Tibial artery (tissue), 4 donors: ENCODE data around the gene ZBTB24.

Experiments used
- DNase-seq, 2 donors: peaks; one replicate each; pipeline ENCODE4 v3.0.0-alpha.2; 2019
- H3K27ac ChIP-seq, 2 donors: fragments of 200-600 bp; sonication (generic) in 1 of 2; 1 replicate in 1 of 2; 2 replicates in 1 of 2; pipeline ENCODE4 v1.5.1; 2018 to 2019; ENCODE audit warnings: mild to moderate bottlenecking in 1 of 2
- H3K27me3 ChIP-seq, 2 donors: fragments of 200-600 bp; sonication (generic) in 1 of 2; one replicate each; pipeline versions ENCODE4 v1.5.1 to v1.6.0; 2016 to 2019
- H3K36me3 ChIP-seq, 3 donors: fragments of 200-600 bp; sonication (generic) in 2 of 3; one replicate each; pipeline ENCODE4 v1.5.1; 2016 to 2019; ENCODE audit warnings: mild to moderate bottlenecking in 2 of 3
- H3K4me1 ChIP-seq, 4 donors: fragments of 200-600 bp; sonication (generic) in 2 of 4; 1 replicate in 3 of 4; 2 replicates in 1 of 4; pipeline ENCODE4 v1.5.1; 2016 to 2019
- H3K4me3 ChIP-seq, 2 donors: fragments of 200-600 bp; sonication (generic) in 1 of 2; 1 replicate in 1 of 2; 2 replicates in 1 of 2; pipeline ENCODE4 v1.5.1; 2018 to 2019; ENCODE audit warnings: mild to moderate bottlenecking in 2 of 2
- H3K9me3 ChIP-seq, 3 donors: fragments of 200-600 bp; sonication (generic) in 1 of 3; one replicate each; pipeline ENCODE4 v1.5.1; 2016 to 2019
- intact Hi-C: fragments of 100-400 bp; cut with DNase I; formaldehyde crosslinking; loops from one replicate; pipeline ENCODE4 v1.15.0; 2023; ENCODE audit warnings: low total_unique reads
- TF ChIP-seq, protein P1 (sequence below), 2 experiments: fragments of 200-600 bp in 1 of 2; fragments of 450-650 bp in 1 of 2; IDR thresholded peaks; one replicate each; pipeline ENCODE4 v1.5.1; 2017 to 2019; ENCODE audit warnings: antibody characterized with exemption in 2 of 2, mild to moderate bottlenecking in 1 of 2, moderate library complexity in 1 of 2

Gene ZBTB24

DNA sequence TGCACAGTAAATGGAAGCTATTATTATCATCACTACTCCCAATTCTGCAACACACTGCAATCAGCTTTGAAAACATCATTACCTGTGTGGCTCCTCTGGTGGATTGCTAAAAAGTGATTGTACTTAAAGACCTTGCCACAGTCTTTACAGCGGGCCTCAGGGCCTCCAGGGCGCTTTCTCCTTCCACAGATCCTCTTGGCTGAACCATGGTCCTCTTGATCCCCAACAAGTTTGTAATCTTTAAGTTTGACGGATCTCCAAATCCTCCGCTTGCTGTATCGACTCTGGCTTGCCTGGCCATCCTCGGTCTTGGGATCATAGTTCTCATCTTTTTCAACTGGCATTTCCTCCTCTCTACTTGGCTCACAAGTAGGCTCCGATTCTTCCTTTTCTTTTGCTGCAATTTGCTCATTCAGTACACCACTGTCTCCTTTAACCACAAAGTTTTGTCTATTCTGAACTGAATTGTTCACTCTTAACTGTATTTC is 2.0 kb downstream of the ZBTB24 start:
- Histone ChIP-seq H3K36me3 (peaks cover 0 to 11% (median 7%) of the 10 kb centered on the region in 3 donors), H3K4me3 (peak overlapping the region in 1 of 2 donors; percentile 5), H3K9me3 (no peaks in the 10 kb centered on the region), H3K4me1 (peaks cover 0 to 63% (median 34%) of the 10 kb centered on the region in 4 donors), H3K27ac (no peak overlapping the region), H3K27me3 (no peaks in the 10 kb centered on the region)
- TF ChIP-seq, protein P1, sequence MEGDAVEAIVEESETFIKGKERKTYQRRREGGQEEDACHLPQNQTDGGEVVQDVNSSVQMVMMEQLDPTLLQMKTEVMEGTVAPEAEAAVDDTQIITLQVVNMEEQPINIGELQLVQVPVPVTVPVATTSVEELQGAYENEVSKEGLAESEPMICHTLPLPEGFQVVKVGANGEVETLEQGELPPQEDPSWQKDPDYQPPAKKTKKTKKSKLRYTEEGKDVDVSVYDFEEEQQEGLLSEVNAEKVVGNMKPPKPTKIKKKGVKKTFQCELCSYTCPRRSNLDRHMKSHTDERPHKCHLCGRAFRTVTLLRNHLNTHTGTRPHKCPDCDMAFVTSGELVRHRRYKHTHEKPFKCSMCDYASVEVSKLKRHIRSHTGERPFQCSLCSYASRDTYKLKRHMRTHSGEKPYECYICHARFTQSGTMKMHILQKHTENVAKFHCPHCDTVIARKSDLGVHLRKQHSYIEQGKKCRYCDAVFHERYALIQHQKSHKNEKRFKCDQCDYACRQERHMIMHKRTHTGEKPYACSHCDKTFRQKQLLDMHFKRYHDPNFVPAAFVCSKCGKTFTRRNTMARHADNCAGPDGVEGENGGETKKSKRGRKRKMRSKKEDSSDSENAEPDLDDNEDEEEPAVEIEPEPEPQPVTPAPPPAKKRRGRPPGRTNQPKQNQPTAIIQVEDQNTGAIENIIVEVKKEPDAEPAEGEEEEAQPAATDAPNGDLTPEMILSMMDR (IDR thresholded peaks at IDR 0.05) = no peak
- intact Hi-C loops = no loop called here
- DNase-seq = no peak

DNA sequence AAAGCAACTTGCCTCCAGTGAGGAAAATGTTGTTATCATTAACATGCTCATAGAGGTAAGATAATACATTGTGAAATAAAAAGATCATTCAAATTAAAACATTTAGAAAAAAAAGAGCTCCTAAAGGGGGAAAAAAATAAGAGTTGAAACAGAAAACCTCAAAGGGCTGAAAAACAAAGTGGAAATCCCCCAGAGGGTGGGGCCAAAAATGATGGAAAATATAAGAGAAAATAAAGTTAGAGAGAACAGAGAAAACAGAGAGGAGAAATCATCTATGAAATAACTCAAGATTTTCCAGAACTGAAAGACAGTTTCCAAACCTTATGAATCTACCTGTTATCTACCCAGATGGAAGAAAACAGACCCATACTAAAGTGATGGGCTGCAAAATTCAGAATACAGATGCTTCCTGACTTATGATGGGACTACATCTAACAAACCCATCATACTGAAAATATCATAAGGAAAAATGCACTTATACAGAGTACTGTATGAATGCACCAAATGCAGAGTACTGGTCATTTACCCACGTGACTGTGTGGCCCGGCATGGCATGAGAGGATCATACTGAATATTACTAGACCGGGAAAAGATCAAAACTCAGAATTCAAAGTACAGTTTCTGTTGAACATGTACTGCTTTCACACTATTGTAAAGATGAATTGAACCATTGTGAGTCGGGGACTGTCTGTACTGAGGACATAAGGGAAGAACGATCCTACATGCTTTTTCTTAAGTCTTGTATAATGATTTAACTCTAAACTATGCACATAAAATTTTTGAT is 4.0 kb downstream of the ZBTB24 start:
- Histone ChIP-seq H3K4me3 (peak overlapping the region in 1 of 2 donors; percentile 6), H3K36me3 (peaks cover 16 to 30% (median 27%) of the 10 kb centered on the region in 3 donors), H3K4me1 (peaks cover 0 to 61% (median 34%) of the 10 kb centered on the region in 4 donors), H3K27me3 (no peaks in the 10 kb centered on the region), H3K9me3 (no peaks in the 10 kb centered on the region), H3K27ac (no peak overlapping the region)
- intact Hi-C loops = no loop called here
- no peak for DNase-seq
- TF ChIP-seq, protein P1 (IDR thresholded peaks at IDR 0.05) = no peak

DNA sequence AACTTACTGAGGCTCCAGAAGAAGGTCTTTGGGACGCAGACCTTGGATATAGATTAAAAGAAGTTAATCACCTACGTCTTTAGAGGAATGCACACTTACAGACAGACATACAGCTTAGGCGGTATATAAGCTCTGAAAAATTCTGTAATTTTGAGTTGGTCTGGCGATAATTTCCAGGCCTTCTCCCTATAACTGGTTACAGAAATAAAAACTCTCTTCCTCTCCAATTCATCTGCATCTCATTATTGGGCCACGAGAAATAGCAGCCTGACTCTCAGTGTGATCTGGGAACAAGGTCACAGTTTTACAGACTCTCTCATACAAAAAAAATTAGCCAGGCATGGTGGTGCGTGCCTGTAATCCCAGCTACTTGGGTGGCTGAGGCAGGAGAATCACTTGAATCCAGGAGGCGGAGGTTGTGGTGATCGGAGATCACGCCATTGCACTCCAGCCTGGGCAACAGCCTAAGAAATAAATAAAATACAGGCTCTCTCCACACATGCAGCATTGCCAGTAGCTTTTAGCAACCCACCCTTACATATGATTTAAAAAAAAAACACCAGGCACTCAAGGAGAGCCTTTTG is 4.7 kb downstream of the ZBTB24 start:
- H3K4me3 ChIP-seq = no peak overlapping the region
- no peak overlapping the region for H3K27ac ChIP-seq
- no peaks in the 10 kb centered on the region for H3K27me3 ChIP-seq
- TF ChIP-seq, protein P1 (IDR thresholded peaks at IDR 0.05) = no peak
- intact Hi-C loops = no loop called here
- H3K9me3 ChIP-seq = no peaks in the 10 kb centered on the region
- H3K4me1 ChIP-seq = peaks cover 0 to 56% (median 34%) of the 10 kb centered on the region in 4 donors
- peaks cover 24 to 37% (median 34%) of the 10 kb centered on the region in 3 donors for H3K36me3 ChIP-seq
- no peak for DNase-seq

DNA sequence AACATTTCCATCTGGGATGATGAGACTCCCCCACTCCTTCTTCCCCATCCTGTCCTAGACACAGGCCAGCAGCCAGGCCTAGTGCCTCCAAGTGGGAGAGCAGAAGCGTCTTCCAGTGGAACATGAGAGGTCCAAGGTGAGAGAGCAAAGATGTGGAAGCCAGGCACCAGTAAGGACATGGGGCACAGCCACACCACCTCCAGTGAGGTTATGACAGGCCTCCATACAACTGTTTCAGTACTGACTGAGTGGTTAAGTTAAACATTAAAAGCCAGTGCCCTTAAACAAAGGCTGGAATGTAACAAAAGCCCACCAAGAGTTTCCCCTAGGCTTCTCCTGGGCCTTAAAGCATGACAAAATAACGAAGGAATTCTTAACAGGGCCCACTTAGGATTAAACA is 5.3 kb downstream of the ZBTB24 start:
- Histone ChIP-seq H3K4me1 (peaks cover 0 to 56% (median 34%) of the 10 kb centered on the region in 4 donors), H3K27me3 (no peaks in the 10 kb centered on the region), H3K36me3 (peaks cover 29 to 43% (median 40%) of the 10 kb centered on the region in 3 donors), H3K9me3 (no peaks in the 10 kb centered on the region), H3K27ac (no peak overlapping the region), H3K4me3 (no peak overlapping the region)
- no peak for DNase-seq
- TF ChIP-seq, protein P1 (IDR thresholded peaks at IDR 0.05) = no peak
- intact Hi-C loops = no loop called here

DNA sequence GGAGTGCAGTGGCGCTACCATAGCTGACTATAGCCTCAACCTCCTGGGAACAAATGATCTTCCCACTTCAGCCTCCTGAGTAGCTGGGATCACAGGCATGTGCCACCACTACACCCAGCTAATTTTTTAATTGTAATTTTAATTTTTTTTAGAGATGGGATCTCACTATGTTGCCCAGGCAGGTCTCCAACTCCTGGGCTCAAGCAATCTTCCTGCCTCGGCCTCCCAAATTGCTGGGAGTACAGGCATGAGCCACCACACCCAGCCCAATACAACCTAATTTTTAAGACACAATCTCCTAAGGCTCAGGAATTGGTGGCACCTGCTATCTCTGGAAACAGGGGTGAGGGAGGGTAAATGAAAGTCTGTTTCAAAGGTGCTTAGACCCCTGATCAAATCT is 5.8 kb downstream of the ZBTB24 start:
- DNase-seq = no peak
- Histone ChIP-seq H3K4me3 (no peak overlapping the region), H3K27ac (no peak overlapping the region), H3K9me3 (no peaks in the 10 kb centered on the region), H3K4me1 (peaks cover 0 to 53% (median 32%) of the 10 kb centered on the region in 4 donors), H3K27me3 (no peaks in the 10 kb centered on the region), H3K36me3 (peaks cover 34 to 48% (median 45%) of the 10 kb centered on the region in 3 donors)
- intact Hi-C loops = no loop called here
- TF ChIP-seq, protein P1 (IDR thresholded peaks at IDR 0.05) = no peak
